ENCODE data around the gene RASAL2.

DNA sequence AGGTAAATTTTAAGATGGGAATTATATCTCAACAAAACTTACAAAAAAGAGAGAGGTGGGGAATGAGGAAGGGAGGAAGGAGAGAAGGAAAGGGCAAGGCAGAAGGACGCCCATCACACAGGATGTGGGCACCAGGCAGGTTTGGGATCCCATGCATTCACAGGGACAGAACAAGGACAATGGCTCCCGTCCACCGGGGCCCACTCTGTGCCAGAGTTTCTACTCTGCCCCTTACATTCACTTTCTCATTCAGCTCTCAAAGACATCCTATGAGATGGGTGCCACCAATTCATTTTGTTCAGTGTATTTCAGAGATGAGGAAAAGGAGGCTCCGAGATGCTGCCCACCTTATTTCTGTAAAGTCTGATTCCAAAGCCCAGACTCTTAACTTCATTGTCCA lies 395.5 kb downstream of the RASAL2 start:
- TF ChIP-seq TAF1 (IDR thresholded peaks at IDR 0.05; ENCODE audit: low read depth, low read length) (no peak), POLR2A (IDR thresholded peaks at IDR 0.05; ENCODE audit: low read depth, low read length) (no peak)

All from GM12891 (cell line).